Myometrial cell (primary cell): ENCODE measurements around the gene LTK. TPM values are rescaled to one million over a fixed set of nuclear protein-coding genes. Genes with fewer than 3 reads are reported as not detected.

Experiments
- total RNA-seq: library from RNA; depleted of rRNA; stranded (reverse); fragments of >200 nt; gene quantifications from 2 replicates; pipeline ENCODE4 v1.2.3, GENCODE V29; 2015

LTK gene
- total RNA-seq: 0.29 and 1.2 TPM in 2 replicates

DNA sequence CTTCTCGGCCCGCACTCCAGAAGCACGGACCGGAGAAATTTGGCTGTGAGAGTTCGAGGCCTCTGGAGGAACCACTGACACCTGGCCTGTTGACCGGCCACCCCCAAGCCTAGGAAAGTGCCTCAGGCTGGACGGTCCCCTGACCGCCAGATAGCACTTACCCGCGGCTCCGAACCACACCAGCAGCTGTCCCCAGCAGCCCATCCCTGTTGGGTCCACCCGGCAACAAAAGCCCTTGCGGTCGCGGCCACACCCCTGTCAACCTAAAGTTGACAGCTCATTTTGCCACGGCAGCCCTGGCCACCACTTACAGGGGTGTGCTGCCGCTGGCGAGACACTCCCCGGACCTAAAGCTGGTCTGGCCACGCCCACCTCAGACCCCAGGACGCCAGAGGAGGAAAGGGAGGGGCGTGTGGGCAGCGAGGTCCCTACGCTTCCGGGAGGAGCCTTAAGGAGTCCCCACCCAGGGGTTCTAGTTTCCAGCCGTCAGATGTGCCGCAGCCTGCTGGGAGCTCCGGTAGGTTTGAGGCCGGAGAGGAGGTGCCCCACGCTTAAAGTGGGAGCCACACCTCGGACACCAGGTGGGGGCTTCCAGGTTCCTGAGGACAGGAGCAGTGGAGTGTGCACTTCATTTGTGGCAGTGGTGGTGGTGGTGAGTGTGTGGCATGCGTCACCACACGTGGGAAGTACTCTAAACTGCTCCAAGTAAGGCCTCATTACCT is at the start of gene LTK:
LTK (minus strand) TSS at position 322 of the 722 bp plus-strand sequence; CDS start at position 204, 118 bp downstream.

DNA sequence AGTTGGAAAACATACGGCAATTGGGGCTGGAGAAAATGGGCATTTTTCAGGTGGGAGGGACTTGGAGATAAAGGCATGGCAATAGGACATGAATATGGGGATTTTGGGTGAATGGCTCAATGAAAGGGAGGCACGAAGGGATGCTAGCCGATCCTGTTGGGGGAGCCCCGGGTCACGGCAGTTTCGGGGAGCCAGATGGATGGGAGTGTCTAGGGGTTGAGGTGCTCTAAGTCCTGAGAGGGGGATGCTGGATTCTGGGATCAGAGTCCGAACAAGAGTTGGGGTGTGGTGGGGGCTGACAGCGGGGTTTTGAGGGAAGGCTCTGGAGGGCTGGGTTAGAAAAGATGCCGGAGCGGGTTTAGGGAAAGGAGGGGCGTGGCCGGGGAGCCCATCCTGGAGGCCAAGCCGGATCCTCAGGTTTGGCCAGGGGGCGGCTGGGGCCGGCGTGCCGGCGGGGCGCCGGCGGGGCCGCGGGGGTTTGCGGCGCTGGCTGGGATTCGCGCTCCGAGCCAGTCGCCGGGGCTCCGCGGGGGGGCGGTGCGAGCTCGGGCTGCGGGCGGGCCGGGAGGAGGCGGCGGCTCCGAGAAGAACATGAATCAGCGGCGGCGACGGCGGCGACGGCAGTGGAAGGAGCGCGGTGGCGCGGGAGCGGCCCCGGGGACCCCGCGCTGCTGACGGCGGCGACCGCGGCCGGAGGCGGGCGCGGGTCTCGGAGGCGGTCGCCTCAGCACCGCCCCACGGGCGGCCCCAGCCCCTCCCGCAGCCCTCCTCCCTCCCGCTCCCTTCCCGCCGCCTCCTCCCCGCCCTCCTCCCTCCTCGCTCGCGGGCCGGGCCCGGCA is 45.0 kb upstream of the LTK start, which contains the start of gene TYRO3:
TYRO3 (plus strand) TSS at position 813 of the 839 bp plus-strand sequence. CDS start 46 bp downstream, outside the sequence.

DNA sequence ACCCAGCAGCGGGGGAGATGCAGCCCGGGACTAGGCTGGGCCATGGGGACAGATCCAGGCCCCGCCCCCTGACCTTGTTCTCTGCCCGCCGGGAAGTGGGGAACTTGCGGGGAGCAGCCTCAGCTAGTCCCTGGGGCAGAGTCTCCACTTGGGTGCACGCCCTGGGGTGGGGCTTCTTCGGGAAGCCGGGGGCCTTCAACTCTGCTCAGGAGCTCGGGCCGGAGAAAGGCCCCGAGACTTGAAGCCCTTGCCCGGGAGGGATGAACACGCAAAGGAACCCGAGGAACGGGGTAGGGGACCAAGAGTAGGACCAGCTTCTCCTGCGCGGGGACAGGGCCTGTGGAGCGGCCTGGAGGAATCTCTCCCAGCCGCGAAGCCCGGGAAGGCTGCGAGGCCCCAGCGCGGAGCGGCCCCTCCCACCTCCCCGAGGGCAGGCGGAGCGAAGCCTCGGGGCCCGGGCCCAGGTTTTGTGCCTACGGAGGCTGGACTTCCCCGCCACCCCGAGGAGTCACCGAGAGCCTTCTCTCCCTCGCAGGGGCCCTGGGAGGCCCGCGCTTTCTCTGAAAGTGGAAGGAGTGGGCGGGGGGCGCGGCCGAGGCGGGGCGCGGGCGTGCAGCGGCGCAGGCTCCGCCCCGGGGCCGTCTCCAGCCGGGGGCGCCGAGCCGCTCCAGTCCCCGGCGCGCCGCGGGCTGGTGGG is 20.3 kb downstream of the LTK start, which contains the start of gene ITPKA:
ITPKA (plus strand) TSS at position 670 of the 697 bp plus-strand sequence. CDS start 54 bp downstream, outside the sequence.

Other genes with a start within 250 kb of the LTK start
- 15.2 and 23.1 TPM in 2 replicates for gene OIP5, start 181.2 kb downstream of the LTK start, total RNA-seq
- 60.8 and 86.1 TPM in 2 replicates for gene NUSAP1, start 180.9 kb downstream of the LTK start, total RNA-seq
- gene NDUFAF1, start 111.3 kb downstream of the LTK start, total RNA-seq: 36.3 and 40.4 TPM in 2 replicates
- 13.5 and 14.4 TPM in 2 replicates for gene RTF1, start 96.7 kb downstream of the LTK start, total RNA-seq
- 37.2 and 50.7 TPM in 2 replicates for gene ITPKA, start 20.0 kb downstream of the LTK start, total RNA-seq
- 21.6 and 29.1 TPM in 2 replicates for gene RPAP1, start 30.4 kb upstream of the LTK start, total RNA-seq
- gene TYRO3, start 45.4 kb upstream of the LTK start, total RNA-seq: 12.6 and 12.7 TPM in 2 replicates
- gene MGA, start 146.6 kb upstream of the LTK start, total RNA-seq: 7.5 and 10.6 TPM in 2 replicates